Peyer's patch (tissue), 4 donors: ENCODE results near the gene CARM1. TPM values are rescaled to one million over a fixed set of nuclear protein-coding genes. Genes with fewer than 3 reads are reported as not detected.
A peak's percentile ranks its signal among the peaks of the same experiment; 100 is the strongest.

Experiments
- DNase-seq, 3 donors: peaks; one replicate each; pipeline ENCODE4 v3.0.0-alpha.2; 2017 to 2019
- H3K27ac ChIP-seq, 4 donors: fragments of 200-600 bp; sonication (generic); one replicate each; pipeline ENCODE4 v1.5.1; 2016 to 2019
- H3K27me3 ChIP-seq, 2 donors: fragments of 200-600 bp; sonication (generic); one replicate each; pipeline ENCODE4 v1.5.1; 2019
- H3K36me3 ChIP-seq, 3 donors: fragments of 200-600 bp; sonication (generic); one replicate each; pipeline ENCODE4 v1.5.1; 2016 to 2019
- H3K4me1 ChIP-seq, 4 donors: fragments of 200-600 bp; sonication (generic); one replicate each; pipeline ENCODE4 v1.5.1; 2016 to 2019
- H3K4me3 ChIP-seq, 4 donors: fragments of 200-600 bp; sonication (generic); 1 replicate in 3 of 4; 2 replicates in 1 of 4; pipeline ENCODE4 v1.5.1; 2016 to 2019; ENCODE audit warnings: mild to moderate bottlenecking in 1 of 4
- H3K9me3 ChIP-seq, 4 donors: fragments of 200-600 bp; sonication (generic); one replicate each; pipeline ENCODE4 v1.5.1; 2016 to 2019; ENCODE audit warnings: mild to moderate bottlenecking in 1 of 4
- CTCF ChIP-seq, 6 experiments: fragments of 450-650 bp in 4 of 6; fragments of 200-600 bp in 2 of 6; sonication (generic) in 1 of 6; IDR thresholded peaks; one replicate each; pipeline ENCODE4 v1.5.1; 2017 to 2019; ENCODE audit warnings: antibody characterized with exemption in 6 of 6, mild to moderate bottlenecking in 3 of 6, moderate library complexity in 1 of 6
- POLR2A ChIP-seq, 2 donors: fragments of 450-650 bp; IDR thresholded peaks; one replicate each; pipeline ENCODE4 v1.5.1; 2017; ENCODE audit warnings: antibody characterized with exemption in 2 of 2, mild to moderate bottlenecking in 2 of 2, moderate library complexity in 2 of 2
- total RNA-seq, 4 donors: library from RNA; depleted of rRNA; stranded (reverse); fragments of >200 nt; gene quantifications; one replicate each; pipeline ENCODE4 v1.1.0, GENCODE V29; 2016

The CARM1 gene
- total RNA-seq, 4 donors from 2014 or later: 23.8 to 40.6 (median 29.7) TPM

- DNase-seq: no peak
- TF ChIP-seq CTCF (IDR thresholded peaks at IDR 0.05) (no peak), POLR2A (IDR thresholded peaks at IDR 0.05) (no peak)
- peaks cover 0 to 55% (median 0%) of the 10 kb centered on the region in 3 donors for H3K36me3 ChIP-seq
Measured at GRCh38 chr19:10924597-10924996, 53.2 kb downstream of the CARM1 start.

GRCh38 chr19:10927730-10928562, 56.6 kb downstream of the CARM1 start:
- Histone ChIP-seq H3K27ac (peak overlapping the region; percentile 85 to 89 (median 86)), H3K36me3 (peaks cover 0 to 32% (median 0%) of the 10 kb centered on the region in 3 donors), H3K4me3 (peak overlapping the region; percentile 54 to 99 (median 90)), H3K4me1 (peaks cover 0 to 25% (median 12%) of the 10 kb centered on the region in 4 donors), H3K27me3 (no peaks in the 10 kb centered on the region), H3K9me3 (no peaks in the 10 kb centered on the region)
- DNase-seq: peak in 1 of 3 donors; percentile 17
- no peak for TF ChIP-seq CTCF (IDR thresholded peaks at IDR 0.05)
- TF ChIP-seq POLR2A (IDR thresholded peaks at IDR 0.05): no peak

More at GRCh38 chr19:10924597-10924996, 53.2 kb downstream of the CARM1 start:
- no peaks in the 10 kb centered on the region for H3K27me3 ChIP-seq
- H3K4me3 ChIP-seq: no peak overlapping the region
- no peaks in the 10 kb centered on the region for H3K9me3 ChIP-seq
- H3K27ac ChIP-seq: no peak overlapping the region
- peaks cover 0 to 16% (median 9%) of the 10 kb centered on the region in 4 donors for H3K4me1 ChIP-seq

- peak within 1 kb of the TSS; percentile 85 to 89 (median 86) for H3K27ac ChIP-seq
- TF ChIP-seq POLR2A (IDR thresholded peaks at IDR 0.05): peak; percentile 32 to 45
- TF ChIP-seq CTCF (IDR thresholded peaks at IDR 0.05): no peak
- peaks cover 0 to 26% (median 0%) of the 10 kb centered on the region in 3 donors for H3K36me3 ChIP-seq
- H3K4me3 ChIP-seq: peak within 1 kb of the TSS; percentile 54 to 99 (median 90)
- peaks cover 0 to 25% (median 12%) of the 10 kb centered on the region in 4 donors for H3K4me1 ChIP-seq
- peak; percentile 92 to 98 (median 95) for DNase-seq
- H3K9me3 ChIP-seq: no peaks in the 10 kb centered on the region
- H3K27me3 ChIP-seq: no peaks in the 10 kb centered on the region
Measured at GRCh38 chr19:10928563-10929401, 57.4 kb downstream of the CARM1 start, which contains the start of the genes TIMM29 and YIPF2. Gene TIMM29, plus strand, starts transcription at chr19:10928811. Its CDS starts 12 bp downstream, at chr19:10928823. Gene YIPF2, minus strand, starts transcription at chr19:10928639. Its CDS starts 229 bp downstream, at chr19:10928410.

- peak overlapping the region; percentile 54 to 99 (median 90) for H3K4me3 ChIP-seq
- TF ChIP-seq CTCF (IDR thresholded peaks at IDR 0.05) (no peak), POLR2A (IDR thresholded peaks at IDR 0.05) (no peak)
- H3K4me1 ChIP-seq: peaks cover 0 to 25% (median 12%) of the 10 kb centered on the region in 4 donors
- H3K9me3 ChIP-seq: no peaks in the 10 kb centered on the region
- H3K27me3 ChIP-seq: no peaks in the 10 kb centered on the region
- peaks cover 0 to 20% (median 0%) of the 10 kb centered on the region in 3 donors for H3K36me3 ChIP-seq
- peak in 1 of 3 donors; percentile 58 for DNase-seq
- H3K27ac ChIP-seq: peak overlapping the region; percentile 85 to 89 (median 86)
Measured at GRCh38 chr19:10929402-10929794, 58.0 kb downstream of the CARM1 start.

- Histone ChIP-seq H3K4me3 (no peak overlapping the region), H3K27me3 (no peaks in the 10 kb centered on the region), H3K9me3 (no peaks in the 10 kb centered on the region), H3K36me3 (peaks cover 0 to 10% (median 0%) of the 10 kb centered on the region in 3 donors), H3K4me1 (no peaks in the 10 kb centered on the region), H3K27ac (no peak overlapping the region)
- no peak for TF ChIP-seq CTCF (IDR thresholded peaks at IDR 0.05)
- no peak for TF ChIP-seq POLR2A (IDR thresholded peaks at IDR 0.05)
- no peak for DNase-seq
Measured at GRCh38 chr19:10935371-10936059, 64.2 kb downstream of the CARM1 start.
